GM21786 (cell line): ENCODE measurements around the gene PGS1.
A peak's percentile ranks its signal among the peaks of the same experiment; 100 is the strongest.

ENCODE experiments used
- ATAC-seq: cut with Tn5 transposase; IDR thresholded peaks from one replicate; pipeline ENCODE4 v1.9.1; 2021; ENCODE audit not compliant: unreplicated experiment

Gene PGS1

DNA sequence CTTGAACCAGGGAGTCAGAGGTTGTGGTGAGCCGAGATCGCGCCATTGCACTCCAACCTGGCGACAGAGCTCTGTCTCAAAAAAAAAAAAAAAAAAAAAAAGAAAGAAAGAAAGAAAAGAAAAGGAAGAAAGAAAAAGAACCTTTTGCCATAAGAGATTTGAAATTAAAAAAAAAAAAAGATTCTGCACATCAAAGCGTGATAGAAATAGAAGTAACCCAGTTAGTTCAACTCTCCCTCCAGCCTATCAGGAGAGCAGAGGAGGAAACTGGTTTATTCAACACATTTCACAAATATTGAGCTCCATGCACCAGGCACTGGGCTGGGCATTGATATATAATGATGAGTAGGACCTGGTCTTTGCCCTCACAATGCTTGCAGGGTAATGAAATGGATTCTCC is 16.2 kb upstream of the PGS1 start:
- no peak for ATAC-seq

GRCh38 chr17:78362671-78363070 is 15.8 kb upstream of the PGS1 start:
- ATAC-seq: no peak

DNA sequence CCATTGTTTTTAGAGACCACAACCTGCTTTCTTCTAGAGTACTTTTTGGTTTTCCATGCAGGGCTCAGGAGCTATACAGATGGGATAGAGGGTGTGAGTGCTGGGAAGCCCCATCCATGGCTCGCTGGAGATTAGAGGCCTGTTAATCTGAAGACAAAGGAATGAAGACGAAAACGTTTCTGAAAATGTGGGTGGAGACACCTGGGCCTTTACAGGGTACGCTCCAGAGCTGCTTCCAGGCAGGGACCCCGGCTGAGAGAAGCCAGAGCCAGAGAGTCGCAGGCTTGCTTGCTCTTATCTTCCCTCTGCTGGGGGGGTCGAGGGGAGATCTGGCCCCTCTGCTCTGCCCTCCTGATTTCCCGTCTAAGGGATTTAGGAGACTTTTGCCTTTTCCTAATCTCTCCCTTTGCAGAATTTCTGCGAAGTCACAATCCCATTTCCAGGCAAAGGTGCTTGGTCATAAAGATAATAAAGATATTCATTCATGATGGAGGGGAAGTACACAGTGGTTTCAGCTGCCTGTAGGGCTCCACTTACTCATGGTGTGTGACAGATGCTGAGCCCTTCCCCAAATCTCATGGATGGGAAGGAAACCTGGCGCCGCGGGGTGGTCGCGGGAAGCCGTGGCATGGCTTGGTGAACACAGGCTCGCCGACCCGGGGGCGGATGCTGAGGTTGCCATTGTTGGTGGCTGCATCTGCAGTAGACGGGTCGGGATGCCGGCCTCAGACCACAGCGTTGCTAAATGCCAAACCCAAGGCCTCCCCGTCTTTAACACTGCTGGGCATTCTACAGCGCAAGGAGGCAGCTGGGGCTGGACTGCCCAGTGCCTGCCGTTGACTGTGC is 13.8 kb upstream of the PGS1 start:
- no peak for ATAC-seq

- ATAC-seq: no peak
Observed at GRCh38 chr17:78365561-78366108, 12.8 kb upstream of the PGS1 start.

DNA sequence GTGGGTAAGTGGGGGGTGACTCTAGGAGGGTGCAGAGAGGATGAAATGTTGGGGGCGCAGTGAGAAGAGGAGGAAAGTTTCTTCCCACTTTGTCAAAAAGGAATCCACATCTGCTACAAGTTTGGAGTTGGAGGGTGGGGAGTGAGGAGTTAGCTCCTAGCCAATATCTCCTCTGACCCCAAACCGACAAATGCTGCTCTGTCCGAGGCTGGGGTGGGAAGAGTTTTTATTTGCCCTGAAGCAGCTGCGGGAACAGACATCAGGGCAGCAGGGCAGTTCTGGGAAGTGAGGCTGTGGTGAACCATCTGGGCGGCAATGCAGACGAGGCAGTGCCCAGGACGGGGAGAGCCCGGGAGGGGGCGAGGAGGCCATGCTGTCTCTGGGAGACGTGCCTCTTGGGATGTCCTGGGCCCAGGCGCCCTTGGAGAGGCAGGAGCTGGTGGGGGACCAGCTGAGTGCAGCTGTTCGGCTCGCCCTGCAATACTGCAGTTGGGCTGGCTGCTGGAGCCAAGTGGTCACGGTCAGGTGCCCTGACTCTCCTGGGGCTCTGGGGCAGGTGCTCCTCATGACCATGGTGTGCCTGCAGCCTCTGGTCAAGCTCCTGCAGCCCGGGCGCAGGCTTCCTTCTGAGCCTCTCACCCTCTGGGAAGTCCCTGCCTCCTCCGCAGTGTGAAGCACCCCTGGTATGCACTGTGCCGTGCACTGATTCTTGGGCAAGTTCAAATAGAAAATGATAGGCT is 12.2 kb upstream of the PGS1 start:
- ATAC-seq: peak; percentile 45

GRCh38 chr17:78367193-78367592 is 11.3 kb upstream of the PGS1 start:
- no peak for ATAC-seq

DNA sequence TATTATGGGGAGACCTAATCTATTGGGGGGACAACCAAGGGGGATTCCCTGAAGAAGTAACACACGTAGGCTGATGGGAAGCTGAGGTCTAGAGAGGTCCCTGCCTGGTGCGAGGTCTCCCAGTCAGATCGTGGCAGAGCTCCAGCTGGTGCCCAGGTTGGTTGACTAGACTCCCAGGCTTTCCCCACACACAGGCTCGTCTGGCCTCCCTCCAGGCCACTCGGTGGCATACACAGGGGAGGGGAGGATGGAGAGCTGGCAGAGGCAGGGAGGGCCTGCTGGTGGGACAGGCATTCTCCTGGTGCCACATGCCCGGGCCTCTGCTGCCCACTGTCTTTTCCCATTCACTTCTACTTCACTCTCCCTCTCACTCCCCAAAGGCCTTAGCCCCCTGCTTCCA is 10.1 kb upstream of the PGS1 start:
- no peak for ATAC-seq

- ATAC-seq: no peak
Observed at GRCh38 chr17:78368854-78369495, 9.5 kb upstream of the PGS1 start.

DNA sequence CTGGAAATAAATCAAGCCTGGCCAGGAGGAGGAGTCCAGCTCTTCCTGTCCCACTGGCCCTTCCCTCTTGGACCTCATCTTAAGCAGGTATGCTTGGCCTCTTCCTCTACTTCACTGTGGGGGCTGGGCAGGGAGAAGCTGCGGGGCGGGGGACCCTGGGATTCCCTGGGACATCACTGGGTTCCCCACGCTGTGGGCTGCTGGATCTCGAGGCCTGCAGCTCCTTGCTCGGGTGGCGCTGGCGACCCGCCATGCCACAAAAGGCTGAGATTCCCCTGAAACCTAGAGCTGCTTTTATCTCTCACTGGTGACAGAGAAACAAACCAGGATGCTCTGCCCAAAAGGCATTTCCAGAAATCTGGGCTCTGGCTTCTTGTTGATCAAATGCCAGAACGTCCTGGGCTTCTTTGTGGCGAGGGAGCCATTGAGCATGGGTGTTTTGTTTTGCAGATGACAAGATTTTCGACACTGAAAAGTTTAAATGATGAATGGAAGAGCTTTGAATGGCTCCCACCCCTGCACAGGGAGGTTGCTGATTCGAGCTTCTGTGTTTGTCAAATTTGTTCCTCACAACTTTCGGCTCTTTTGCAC is 8.6 kb upstream of the PGS1 start:
- ATAC-seq: no peak

DNA sequence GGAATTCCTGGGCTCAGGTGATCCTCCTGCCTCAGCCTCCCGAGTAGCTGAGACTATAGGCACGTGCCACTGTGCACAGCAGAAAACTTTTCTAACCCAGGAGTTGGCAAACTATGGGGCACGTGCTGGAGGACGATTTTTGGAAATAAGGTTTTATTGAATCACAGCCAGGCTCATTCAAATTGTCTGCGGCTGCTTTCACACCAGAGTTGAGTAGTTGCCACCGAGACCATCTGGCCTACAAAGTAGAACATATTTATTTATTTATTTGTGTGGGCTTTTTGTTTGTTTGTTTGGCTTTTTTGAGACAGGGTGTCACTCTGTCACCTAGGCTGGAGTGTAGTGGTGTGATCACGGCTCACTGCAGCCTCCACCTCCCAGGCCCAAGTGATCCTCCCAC is 7.4 kb upstream of the PGS1 start:
- no peak for ATAC-seq

- ATAC-seq: no peak
Observed at GRCh38 chr17:78372841-78373240, 5.6 kb upstream of the PGS1 start.

DNA sequence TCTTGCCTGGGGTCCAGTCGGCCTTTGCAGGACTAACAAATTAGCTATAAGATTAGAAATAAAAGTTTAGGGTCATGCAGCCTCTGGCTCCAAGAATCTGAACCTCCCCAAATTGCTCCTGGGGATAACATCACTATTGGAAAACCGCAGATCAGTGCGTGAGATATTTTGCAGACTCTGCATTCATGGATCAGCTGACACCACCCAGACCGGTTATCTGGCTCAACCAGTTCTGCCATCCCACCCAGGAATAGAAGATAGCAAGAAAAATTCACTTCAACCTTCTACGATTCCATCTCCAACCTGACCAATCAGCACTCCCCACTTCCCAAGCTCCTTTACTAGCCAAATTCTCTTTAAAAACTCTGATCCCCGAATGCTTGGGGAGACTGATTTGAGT is 4.3 kb upstream of the PGS1 start:
- ATAC-seq: no peak

DNA sequence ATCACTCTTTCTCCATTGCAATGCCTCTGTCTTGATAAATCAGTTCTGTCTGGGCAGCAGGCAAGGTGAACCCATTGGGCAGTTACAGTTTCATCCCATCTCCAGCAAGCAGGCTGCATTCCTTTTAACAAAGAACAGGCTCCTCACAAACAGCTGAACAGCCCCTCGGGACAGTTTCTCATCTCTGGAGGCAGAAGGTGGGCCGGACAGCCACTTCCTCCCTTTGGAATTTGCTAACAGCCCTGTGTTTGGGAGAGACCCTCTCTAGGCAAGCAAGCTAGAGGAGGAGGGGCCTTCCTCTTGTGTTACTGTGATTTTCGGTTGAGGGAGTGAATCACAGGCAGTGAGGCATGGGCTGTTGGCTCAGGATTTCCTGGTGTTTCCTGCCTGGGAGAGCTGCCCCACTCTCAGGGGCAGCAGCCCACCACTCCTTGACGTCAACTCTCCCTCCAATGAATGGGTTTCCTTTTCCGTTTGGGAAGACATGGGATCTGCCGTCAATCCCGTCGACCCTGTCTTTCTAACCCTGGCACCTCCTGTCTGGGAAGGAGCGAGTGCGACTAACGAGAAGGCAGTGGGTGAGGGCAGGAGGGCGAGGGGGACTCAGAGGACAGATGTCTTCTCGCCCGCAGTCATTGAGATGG is 3.7 kb upstream of the PGS1 start:
- ATAC-seq: no peak

DNA sequence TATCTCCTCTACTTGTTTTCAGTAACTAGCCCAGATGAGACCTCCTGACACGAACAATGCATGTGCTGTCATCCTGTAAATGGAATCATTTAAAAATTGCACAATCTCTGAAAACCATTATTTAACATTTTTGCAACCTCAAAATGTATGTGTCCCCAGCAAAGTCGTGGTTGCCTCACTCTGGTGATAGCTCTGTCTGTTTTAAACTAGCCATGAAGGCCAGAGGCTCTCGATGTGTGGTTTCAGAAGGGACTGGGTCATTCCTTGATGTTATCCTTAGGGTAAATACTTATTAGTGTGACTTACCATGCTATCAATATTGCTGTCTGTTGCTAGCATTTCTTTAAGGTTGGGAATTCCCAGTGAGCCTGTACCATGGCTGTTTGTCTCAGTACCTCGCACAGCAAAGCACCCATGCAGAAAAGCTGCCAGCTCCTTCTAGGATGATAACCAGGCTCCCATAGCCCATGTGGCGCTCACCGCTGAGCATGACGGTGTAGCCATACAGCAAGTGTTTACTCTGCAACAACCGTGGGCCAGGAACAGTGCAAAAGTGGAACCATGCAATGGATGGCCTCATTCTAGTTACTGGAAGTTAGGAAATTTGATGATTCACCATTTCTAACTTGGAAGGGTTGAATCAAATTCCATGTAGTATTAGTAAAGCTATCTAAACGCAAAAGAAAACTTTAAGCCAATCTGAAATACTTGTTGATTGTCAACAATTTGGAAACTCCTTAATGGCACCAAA is 2.9 kb upstream of the PGS1 start:
- no peak for ATAC-seq

DNA sequence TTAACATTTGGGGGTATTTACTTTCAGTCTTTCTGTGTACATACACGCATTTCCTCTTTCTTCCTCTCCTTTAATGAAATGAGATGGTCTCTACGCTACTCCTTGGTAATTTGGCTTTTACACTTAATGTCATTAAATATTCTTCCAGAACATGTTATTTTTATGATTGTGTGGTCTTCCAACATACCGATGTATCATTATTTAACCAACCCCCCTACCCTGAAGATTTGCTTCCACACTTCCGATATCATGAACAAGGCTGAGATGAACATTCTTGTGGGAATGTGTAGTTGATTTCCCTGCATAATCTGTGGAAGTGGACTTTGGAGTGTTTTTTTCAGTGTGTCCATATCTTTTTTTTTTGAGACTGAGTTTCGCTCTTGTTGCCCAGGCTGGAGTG is 2.3 kb upstream of the PGS1 start:
- ATAC-seq: no peak

DNA sequence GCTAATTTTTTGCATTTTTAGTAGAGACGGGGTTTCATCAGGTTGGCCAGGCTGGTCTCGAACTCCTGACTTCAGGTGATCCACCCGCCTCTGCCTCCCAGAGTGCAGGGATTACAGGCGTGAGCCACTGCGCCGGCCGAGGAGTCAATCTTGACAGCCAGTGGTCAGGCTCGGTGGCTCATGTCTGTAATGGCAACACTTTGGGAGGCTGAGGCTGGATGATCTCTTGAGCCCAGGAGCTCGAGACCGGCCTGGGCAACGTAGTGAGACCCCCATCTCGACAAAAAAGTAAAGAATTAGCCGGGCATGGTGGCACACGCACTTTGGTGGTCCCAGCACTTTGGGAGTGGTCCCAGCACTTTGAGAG is 608 bp upstream of the PGS1 start:
- ATAC-seq: no peak

DNA sequence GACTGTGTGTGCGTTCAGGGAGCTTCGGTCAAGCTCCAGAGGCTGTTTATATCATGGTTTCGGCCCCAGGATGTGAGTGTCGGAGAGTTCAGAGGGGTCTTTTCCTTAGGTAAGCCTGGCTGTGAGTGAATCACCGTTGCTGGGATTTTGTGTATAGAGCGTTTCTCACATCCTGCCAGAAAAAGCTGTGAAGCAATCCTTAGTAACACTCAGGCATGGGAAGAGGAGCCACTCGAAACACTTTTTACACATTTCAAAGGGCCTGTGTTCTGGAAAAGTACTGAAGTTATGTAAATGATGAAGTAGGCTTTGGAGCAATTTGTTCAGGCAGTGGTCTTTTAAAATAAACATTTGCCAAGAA is 662 bp downstream of the PGS1 start:
- ATAC-seq: no peak

GRCh38 chr17:78380370-78380769 is 1.9 kb downstream of the PGS1 start:
- ATAC-seq: no peak

DNA sequence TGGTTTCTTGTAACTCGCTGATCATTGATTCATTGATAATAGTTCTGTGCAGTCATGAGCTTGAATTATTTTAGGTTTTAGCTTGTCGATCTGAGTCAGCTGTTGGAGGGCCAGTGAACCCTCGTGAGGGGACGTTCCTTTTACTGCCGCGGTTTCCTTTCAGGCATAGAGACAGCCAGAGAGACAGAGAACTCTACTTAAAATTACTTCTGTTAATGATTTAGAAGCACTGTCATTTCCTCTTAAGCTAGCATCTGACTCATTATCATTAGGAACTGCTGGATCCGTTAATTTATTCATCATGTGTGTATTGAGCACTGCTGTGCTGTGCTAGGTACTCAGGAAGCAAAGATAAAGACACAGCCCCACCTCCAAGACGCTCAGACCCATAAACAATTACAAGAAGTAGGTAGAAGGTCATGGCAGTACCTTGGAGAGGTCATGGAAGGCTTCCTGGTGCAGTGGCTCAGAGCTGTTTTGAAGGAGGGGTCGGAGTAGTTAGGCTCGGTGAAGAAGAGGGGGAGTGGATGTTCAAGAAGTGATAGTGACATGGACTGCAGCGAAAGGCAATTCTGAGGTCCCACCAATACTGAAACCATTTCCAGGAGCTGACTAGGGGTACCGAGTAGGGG is 3.3 kb downstream of the PGS1 start:
- no peak for ATAC-seq
